HUDEP-2 (cell line): ENCODE data around the gene NDUFS3.

Experiments
- DNase-seq, 76 experiments: peaks; one replicate each; lab custom pipeline; 2025; ENCODE audit not compliant: unreplicated experiment in 76 of 76; lab: John Stamatoyannopoulos, UW

The NDUFS3 gene

DNA sequence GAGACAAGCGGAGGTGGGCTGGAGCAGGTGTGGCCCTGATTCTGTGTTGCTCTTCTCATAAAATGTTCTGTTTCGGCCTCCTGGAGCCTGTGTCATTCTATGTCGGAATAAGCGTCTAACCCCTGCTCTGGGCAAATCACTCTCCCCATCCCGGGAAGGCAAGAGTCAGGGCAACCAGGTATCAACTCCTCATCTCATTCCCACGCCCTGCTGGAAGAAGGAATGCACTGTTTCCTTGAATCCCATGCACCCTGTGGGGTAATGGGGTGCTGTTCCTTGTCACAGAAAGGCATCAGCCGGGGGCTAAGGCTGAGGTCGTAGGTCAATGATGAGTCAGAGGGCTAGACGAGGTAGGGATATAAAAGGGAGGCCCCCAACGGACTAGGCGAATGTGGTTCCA is 10.2 kb downstream of the NDUFS3 start:
- no peak for DNase-seq

- DNase-seq, result no peak
These were observed 10.7 kb downstream of the NDUFS3 start for GRCh38 chr11:47589584-47589976.

- DNase-seq, result no peak
These were observed 11.3 kb downstream of the NDUFS3 start for GRCh38 chr11:47589977-47590861.

- no peak for DNase-seq
These were observed 12.9 kb downstream of the NDUFS3 start for GRCh38 chr11:47591764-47592163.

DNA sequence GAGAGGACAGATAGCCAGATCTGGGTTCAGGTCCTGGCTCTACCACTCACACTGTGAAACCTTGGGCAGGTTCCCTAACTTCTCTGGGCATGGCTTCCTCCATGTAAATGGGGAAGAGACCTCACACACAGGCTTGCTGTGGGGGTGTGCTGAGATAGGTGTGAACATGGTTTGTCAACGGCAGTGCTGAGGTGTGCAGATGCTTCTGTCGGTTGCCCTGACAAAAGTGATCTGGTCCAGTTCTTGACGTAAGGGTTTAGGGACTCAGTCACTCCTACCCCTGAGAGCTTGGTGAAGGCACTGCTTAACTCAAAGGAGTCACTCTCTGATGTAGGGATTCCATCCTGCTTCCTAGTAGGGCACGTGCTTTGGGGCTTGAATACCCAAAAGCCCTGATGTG is 13.4 kb downstream of the NDUFS3 start:
- DNase-seq, result no peak

GRCh38 chr11:47592970-47593369 is 14.1 kb downstream of the NDUFS3 start:
- no peak for DNase-seq

GRCh38 chr11:47593492-47593933 is 14.6 kb downstream of the NDUFS3 start:
- no peak for DNase-seq

DNA sequence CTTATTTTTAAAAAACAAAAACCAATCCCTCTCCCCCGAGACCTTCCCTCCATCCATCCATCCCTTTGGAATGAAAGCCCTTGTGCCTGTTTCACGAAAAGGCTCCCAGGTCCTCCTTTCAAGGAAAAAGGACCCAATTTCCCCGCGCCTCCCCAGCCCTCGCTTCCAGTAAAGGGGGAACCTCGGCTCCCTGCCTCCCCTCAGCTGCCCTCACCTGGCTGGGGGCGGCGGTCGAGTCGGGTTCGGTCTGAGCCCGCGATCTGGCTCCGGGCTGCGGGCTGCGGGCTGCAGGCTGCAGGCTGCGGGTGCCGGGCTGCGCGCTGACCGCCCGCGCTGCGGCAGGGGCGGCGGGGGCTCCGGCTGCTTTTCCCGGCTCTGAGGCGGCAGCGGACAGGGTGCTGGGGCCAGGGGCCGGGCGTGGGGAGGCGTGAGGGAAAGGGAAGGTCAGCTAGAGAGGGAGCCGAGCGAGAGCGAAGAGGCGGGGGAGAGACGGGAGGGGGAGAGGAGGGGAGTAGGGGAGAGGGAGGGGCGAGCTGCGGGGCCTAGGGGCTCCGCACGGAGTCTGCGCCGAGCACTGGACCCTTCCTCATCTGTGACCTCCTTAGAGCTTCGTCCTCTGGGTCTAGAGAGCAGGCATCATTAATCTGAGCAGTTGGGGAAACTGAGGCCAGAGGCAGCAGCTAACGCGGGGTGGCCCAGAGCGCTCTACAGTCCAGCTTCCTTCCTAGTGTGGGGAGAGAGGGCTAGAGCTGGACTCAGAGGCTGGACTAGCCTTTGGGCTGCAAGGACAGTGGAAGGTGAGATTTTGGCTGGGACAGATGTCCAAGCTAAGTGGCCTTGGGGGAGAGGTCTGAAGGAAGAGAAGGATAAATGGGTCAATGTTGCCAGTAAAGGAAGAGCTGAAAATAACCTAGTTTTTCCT is 15.3 kb downstream of the NDUFS3 start, which contains the start of gene C1QTNF4:
Gene C1QTNF4 (minus strand): TSS at position 478 of the 922 bp plus-strand sequence. CDS start 3,601 bp downstream, outside the sequence.
- no peak for DNase-seq

DNA sequence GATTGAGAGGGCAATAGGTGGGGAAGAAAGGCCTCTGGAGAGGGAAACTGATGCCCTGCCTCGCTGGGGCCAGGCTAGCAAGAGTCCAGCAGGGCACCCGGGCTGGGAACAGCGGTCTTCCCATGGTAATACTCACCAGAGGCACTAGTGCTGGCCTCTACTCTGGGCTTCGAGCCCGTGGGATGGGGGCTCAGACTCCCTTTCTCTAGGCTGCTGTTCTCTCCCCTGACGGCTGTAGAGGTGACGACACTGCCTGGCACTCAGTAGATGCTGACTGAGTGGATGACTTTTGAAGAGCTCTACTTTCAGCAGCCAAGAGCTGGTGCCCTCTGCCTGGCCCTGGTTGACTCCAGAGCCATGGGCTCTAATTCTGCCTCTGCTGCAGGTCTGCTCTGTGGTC is 16.2 kb downstream of the NDUFS3 start:
- DNase-seq, result no peak

GRCh38 chr11:47595967-47596366 is 17.1 kb downstream of the NDUFS3 start:
- no peak for DNase-seq

GRCh38 chr11:47599902-47600301 is 21.0 kb downstream of the NDUFS3 start:
- DNase-seq, result no peak

GRCh38 chr11:47603295-47603694 is 24.4 kb downstream of the NDUFS3 start:
- no peak for DNase-seq

GRCh38 chr11:47605921-47606320 is 27.0 kb downstream of the NDUFS3 start:
- DNase-seq, result no peak

DNA sequence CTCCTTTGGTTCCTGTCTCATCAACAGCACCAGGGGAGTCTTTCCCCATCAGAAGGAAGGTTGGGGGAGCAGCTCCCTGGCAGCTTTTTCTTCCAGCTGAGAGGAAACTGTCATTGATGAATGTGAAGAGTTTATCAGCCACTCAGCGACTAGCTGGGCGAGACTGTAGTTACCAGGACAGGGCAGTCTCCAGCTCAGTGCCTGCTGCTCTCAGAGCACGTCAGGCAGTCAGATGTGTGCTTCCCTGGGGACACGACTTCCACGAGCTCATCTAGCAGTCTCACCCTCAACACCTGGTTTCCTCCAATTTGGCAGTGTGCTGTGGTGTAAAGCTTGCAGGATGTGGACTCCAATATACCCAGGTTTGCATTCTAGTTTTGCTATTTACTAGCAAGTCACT is 27.9 kb downstream of the NDUFS3 start:
- DNase-seq, result no peak

- no peak for DNase-seq
These were observed 28.5 kb downstream of the NDUFS3 start for GRCh38 chr11:47607380-47607779.

- DNase-seq, result peak in 67 of 76 experiments; percentile 7 to 85 (median 45)
These were observed 30.8 kb downstream of the NDUFS3 start for GRCh38 chr11:47609675-47610074.

GRCh38 chr11:47611348-47611794 is 32.5 kb downstream of the NDUFS3 start:
- no peak for DNase-seq

GRCh38 chr11:47615249-47615648 is 36.4 kb downstream of the NDUFS3 start:
- DNase-seq, result no peak

DNA sequence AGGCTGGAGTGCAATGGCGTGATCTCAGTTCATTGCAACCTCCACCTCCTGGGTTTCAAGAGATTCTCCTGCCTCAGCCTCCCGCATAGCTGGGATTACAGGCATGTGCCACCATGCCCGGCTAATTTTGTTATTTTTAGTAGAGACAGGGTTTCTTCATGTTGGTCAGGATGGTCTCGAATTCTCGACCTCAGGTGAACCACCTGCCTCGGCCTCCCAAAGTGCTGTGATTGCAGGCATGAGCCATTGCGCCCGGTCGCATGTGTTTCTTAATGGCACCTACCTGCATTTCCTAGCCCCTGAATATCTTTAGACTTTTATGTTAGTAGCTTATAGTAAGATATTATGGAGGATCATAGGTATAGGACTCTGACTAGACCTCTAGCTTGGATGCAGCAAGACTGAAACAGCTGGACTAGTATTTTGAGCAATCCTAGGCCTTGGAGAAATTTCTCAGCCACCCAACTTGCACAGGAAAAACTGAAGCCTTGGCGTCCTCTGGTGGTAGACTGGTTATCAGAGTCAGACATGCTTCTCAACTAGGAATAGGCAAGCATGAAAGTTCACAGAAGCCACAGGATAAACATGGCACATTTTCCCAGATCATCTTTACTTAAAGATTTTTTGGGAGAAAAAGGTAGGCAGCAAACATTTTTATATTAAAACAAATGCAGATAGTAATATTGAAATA is 38.0 kb downstream of the NDUFS3 start:
- DNase-seq, result peak in 35 of 76 experiments; percentile 1 to 53 (median 23)

DNA sequence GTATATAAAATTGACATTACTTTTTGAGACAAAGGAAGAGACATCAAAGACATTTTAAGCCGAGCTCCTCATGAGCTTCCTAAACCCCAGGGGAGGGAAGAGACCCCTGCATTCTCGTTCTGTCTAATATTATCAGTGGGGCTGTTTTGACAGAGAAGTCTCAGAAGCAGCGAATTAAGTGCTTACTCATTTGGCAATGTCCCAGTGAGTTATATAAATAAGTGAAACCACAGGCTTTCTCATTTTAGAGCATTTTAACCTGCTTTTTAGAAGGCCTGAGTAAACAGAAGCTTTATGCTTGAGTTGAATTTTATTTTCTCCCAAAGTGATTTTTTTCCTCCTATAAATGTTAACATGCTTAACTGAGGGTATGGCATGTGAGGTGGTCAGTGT is 38.5 kb downstream of the NDUFS3 start:
- DNase-seq, result no peak
